GM23338 (cell line): ENCODE data around the gene KIF5A.
"Not testable (repeated sequence)": the region's sequence is repeated elsewhere in the genome, so short reads cannot be mapped to it uniquely, and the experiment has no call there.

Source experiments
- CREB1 ChIP-seq: fragments of 250-450 bp; sonication (Bioruptor Pico); IDR thresholded peaks from 2 replicates; pipeline ENCODE4 v1.5.0; 2020; ENCODE audit warnings: low read depth, mild to moderate bottlenecking, moderate library complexity
- ETS1 ChIP-seq: IDR thresholded peaks from 2 replicates; pipeline ENCODE4 v1.6.1; 2016; ENCODE audit warnings: antibody characterized with exemption
- EZH2 ChIP-seq: fragments of 200-600 bp; sonication (generic); IDR thresholded peaks from one replicate; pipeline ENCODE4 v1.8.0; 2017; ENCODE audit warnings: antibody characterized with exemption, mild to moderate bottlenecking, low read depth; ENCODE audit not compliant: unreplicated experiment
- EZH2phosphoT487 ChIP-seq: fragments of 200-600 bp; sonication (generic); IDR thresholded peaks from one replicate; pipeline ENCODE4 v1.8.1; 2018; ENCODE audit warnings: antibody characterized with exemption; ENCODE audit not compliant: unreplicated experiment
- JUNB ChIP-seq: IDR thresholded peaks from one replicate; pipeline ENCODE4 v1.6.1; 2016; ENCODE audit warnings: antibody characterized with exemption; ENCODE audit not compliant: unreplicated experiment
- NANOG ChIP-seq: IDR thresholded peaks from 2 replicates; pipeline ENCODE4 v1.6.1; 2016; ENCODE audit warnings: antibody characterized with exemption, borderline replicate concordance
- POLR2AphosphoS5 ChIP-seq: IDR thresholded peaks from 2 replicates; pipeline ENCODE4 v1.6.1; 2016; ENCODE audit warnings: antibody characterized with exemption, low read depth
- STAT1 ChIP-seq: IDR thresholded peaks from one replicate; pipeline ENCODE4 v1.6.1; 2016; ENCODE audit warnings: antibody characterized with exemption; ENCODE audit not compliant: unreplicated experiment
- ZNF114 ChIP-seq: fragments of 250-450 bp; sonication (Bioruptor Pico); IDR thresholded peaks from 2 replicates; pipeline ENCODE4 v1.5.0; 2020; ENCODE audit warnings: mild to moderate bottlenecking, moderate library complexity
- ZNF331 ChIP-seq: fragments of 250-450 bp; sonication (Bioruptor Pico); IDR thresholded peaks from 2 replicates; pipeline ENCODE4 v1.5.0; 2020; ENCODE audit warnings: low read depth, mild to moderate bottlenecking, moderate library complexity
- TF ChIP-seq, protein P1 (sequence below), 2 experiments: fragments of 200-600 bp in 1 of 2; sonication (generic) in 1 of 2; conservative IDR thresholded peaks; 2 replicates each; pipeline versions ENCODE4 v1.5.1 to v1.6.1; 2016 to 2017; ENCODE audit warnings: antibody characterized with exemption in 2 of 2, low read depth in 2 of 2, mild to moderate bottlenecking in 2 of 2, moderate library complexity in 1 of 2
- TF ChIP-seq, protein P2 (sequence below): IDR thresholded peaks from one replicate; pipeline ENCODE4 v1.6.1; 2018; ENCODE audit warnings: antibody characterized with exemption; ENCODE audit not compliant: unreplicated experiment
- TF ChIP-seq, protein P3 (sequence below): fragments of 250-450 bp; sonication (Bioruptor Pico); IDR thresholded peaks from 2 replicates; pipeline ENCODE4 v1.5.0; 2020; ENCODE audit warnings: mild to moderate bottlenecking, moderate library complexity

- TF ChIP-seq EZH2phosphoT487; CREB1 (CRISPR knock-in tag); POLR2AphosphoS5; JUNB; EZH2; ETS1; ZNF114 (CRISPR knock-in tag); STAT1; ZNF331 (CRISPR knock-in tag); NANOG: not testable (repeated sequence)
- TF ChIP-seq, protein P1, sequence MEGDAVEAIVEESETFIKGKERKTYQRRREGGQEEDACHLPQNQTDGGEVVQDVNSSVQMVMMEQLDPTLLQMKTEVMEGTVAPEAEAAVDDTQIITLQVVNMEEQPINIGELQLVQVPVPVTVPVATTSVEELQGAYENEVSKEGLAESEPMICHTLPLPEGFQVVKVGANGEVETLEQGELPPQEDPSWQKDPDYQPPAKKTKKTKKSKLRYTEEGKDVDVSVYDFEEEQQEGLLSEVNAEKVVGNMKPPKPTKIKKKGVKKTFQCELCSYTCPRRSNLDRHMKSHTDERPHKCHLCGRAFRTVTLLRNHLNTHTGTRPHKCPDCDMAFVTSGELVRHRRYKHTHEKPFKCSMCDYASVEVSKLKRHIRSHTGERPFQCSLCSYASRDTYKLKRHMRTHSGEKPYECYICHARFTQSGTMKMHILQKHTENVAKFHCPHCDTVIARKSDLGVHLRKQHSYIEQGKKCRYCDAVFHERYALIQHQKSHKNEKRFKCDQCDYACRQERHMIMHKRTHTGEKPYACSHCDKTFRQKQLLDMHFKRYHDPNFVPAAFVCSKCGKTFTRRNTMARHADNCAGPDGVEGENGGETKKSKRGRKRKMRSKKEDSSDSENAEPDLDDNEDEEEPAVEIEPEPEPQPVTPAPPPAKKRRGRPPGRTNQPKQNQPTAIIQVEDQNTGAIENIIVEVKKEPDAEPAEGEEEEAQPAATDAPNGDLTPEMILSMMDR (conservative IDR thresholded peaks at IDR 0.05; ENCODE audit: low read depth in 2 of 2) = not testable (repeated sequence)
- TF ChIP-seq, protein P2, sequence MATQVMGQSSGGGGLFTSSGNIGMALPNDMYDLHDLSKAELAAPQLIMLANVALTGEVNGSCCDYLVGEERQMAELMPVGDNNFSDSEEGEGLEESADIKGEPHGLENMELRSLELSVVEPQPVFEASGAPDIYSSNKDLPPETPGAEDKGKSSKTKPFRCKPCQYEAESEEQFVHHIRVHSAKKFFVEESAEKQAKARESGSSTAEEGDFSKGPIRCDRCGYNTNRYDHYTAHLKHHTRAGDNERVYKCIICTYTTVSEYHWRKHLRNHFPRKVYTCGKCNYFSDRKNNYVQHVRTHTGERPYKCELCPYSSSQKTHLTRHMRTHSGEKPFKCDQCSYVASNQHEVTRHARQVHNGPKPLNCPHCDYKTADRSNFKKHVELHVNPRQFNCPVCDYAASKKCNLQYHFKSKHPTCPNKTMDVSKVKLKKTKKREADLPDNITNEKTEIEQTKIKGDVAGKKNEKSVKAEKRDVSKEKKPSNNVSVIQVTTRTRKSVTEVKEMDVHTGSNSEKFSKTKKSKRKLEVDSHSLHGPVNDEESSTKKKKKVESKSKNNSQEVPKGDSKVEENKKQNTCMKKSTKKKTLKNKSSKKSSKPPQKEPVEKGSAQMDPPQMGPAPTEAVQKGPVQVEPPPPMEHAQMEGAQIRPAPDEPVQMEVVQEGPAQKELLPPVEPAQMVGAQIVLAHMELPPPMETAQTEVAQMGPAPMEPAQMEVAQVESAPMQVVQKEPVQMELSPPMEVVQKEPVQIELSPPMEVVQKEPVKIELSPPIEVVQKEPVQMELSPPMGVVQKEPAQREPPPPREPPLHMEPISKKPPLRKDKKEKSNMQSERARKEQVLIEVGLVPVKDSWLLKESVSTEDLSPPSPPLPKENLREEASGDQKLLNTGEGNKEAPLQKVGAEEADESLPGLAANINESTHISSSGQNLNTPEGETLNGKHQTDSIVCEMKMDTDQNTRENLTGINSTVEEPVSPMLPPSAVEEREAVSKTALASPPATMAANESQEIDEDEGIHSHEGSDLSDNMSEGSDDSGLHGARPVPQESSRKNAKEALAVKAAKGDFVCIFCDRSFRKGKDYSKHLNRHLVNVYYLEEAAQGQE = not testable (repeated sequence)
- TF ChIP-seq, protein P3, sequence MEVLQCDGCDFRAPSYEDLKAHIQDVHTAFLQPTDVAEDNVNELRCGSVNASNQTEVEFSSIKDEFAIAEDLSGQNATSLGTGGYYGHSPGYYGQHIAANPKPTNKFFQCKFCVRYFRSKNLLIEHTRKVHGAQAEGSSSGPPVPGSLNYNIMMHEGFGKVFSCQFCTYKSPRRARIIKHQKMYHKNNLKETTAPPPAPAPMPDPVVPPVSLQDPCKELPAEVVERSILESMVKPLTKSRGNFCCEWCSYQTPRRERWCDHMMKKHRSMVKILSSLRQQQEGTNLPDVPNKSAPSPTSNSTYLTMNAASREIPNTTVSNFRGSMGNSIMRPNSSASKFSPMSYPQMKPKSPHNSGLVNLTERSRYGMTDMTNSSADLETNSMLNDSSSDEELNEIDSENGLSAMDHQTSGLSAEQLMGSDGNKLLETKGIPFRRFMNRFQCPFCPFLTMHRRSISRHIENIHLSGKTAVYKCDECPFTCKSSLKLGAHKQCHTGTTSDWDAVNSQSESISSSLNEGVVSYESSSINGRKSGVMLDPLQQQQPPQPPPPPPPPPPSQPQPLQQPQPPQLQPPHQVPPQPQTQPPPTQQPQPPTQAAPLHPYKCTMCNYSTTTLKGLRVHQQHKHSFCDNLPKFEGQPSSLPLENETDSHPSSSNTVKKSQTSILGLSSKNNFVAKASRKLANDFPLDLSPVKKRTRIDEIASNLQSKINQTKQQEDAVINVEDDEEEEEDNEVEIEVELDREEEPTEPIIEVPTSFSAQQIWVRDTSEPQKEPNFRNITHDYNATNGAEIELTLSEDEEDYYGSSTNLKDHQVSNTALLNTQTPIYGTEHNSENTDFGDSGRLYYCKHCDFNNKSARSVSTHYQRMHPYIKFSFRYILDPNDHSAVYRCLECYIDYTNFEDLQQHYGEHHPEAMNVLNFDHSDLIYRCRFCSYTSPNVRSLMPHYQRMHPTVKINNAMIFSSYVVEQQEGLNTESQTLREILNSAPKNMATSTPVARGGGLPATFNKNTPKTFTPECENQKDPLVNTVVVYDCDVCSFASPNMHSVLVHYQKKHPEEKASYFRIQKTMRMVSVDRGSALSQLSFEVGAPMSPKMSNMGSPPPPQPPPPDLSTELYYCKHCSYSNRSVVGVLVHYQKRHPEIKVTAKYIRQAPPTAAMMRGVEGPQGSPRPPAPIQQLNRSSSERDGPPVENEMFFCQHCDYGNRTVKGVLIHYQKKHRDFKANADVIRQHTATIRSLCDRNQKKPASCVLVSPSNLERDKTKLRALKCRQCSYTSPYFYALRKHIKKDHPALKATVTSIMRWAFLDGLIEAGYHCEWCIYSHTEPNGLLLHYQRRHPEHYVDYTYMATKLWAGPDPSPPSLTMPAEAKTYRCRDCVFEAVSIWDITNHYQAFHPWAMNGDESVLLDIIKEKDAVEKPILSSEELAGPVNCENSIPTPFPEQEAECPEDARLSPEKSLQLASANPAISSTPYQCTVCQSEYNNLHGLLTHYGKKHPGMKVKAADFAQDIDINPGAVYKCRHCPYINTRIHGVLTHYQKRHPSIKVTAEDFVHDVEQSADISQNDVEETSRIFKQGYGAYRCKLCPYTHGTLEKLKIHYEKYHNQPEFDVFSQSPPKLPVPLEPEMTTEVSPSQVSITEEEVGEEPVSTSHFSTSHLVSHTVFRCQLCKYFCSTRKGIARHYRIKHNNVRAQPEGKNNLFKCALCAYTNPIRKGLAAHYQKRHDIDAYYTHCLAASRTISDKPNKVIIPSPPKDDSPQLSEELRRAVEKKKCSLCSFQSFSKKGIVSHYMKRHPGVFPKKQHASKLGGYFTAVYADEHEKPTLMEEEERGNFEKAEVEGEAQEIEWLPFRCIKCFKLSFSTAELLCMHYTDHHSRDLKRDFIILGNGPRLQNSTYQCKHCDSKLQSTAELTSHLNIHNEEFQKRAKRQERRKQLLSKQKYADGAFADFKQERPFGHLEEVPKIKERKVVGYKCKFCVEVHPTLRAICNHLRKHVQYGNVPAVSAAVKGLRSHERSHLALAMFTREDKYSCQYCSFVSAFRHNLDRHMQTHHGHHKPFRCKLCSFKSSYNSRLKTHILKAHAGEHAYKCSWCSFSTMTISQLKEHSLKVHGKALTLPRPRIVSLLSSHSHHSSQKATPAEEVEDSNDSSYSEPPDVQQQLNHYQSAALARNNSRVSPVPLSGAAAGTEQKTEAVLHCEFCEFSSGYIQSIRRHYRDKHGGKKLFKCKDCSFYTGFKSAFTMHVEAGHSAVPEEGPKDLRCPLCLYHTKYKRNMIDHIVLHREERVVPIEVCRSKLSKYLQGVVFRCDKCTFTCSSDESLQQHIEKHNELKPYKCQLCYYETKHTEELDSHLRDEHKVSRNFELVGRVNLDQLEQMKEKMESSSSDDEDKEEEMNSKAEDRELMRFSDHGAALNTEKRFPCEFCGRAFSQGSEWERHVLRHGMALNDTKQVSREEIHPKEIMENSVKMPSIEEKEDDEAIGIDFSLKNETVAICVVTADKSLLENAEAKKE (CRISPR knock-in tag) = not testable (repeated sequence)
Measured at GRCh38 chr12:57588951-57589610, 39.2 kb downstream of the KIF5A start.
